Testis (tissue), 2 donors: ENCODE data around the gene CACNA1C.

ENCODE experiments used
- POLR2A ChIP-seq: fragments of 450-650 bp; IDR thresholded peaks from one replicate; pipeline ENCODE4 v1.6.1; 2017; ENCODE audit warnings: antibody characterized with exemption, mild to moderate bottlenecking, moderate library complexity
- TF ChIP-seq, protein P1 (sequence below), 3 experiments: fragments of 450-650 bp in 2 of 3; fragments of 200-600 bp in 1 of 3; sonication (generic) in 1 of 3; IDR thresholded peaks; one replicate each; pipeline ENCODE4 v1.5.1; 2016 to 2019; ENCODE audit warnings: antibody characterized with exemption in 3 of 3, mild to moderate bottlenecking in 2 of 3, moderate library complexity in 1 of 3

DNA sequence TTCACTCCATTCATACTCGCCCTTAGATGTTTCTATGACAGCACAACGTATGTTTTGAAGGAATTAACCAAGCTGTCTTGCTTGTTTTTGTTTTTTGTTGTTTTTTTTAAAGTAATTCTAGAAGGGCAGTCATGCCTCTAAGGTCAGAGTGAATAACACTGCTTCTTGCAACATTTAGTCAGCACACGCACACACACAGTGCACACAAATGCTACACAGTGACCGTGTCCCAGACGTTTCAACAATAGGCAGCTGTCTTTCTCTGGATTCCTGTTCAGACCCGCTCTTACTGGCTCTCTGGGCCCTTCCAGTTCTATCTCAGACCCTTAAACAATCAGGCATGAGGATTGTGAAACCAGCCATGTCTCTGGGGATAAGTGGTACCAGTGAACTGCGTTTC, 391.0 kb downstream of the CACNA1C start:
- TF ChIP-seq, protein P1, sequence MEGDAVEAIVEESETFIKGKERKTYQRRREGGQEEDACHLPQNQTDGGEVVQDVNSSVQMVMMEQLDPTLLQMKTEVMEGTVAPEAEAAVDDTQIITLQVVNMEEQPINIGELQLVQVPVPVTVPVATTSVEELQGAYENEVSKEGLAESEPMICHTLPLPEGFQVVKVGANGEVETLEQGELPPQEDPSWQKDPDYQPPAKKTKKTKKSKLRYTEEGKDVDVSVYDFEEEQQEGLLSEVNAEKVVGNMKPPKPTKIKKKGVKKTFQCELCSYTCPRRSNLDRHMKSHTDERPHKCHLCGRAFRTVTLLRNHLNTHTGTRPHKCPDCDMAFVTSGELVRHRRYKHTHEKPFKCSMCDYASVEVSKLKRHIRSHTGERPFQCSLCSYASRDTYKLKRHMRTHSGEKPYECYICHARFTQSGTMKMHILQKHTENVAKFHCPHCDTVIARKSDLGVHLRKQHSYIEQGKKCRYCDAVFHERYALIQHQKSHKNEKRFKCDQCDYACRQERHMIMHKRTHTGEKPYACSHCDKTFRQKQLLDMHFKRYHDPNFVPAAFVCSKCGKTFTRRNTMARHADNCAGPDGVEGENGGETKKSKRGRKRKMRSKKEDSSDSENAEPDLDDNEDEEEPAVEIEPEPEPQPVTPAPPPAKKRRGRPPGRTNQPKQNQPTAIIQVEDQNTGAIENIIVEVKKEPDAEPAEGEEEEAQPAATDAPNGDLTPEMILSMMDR (IDR thresholded peaks at IDR 0.05) = no peak
- no peak for TF ChIP-seq POLR2A
